GM18505 (cell line): ENCODE data around the gene POLA2.
A peak's percentile ranks its signal among the peaks of the same experiment; 100 is the strongest.

Experiments used
- ATAC-seq: cut with Tn5 transposase; IDR thresholded peaks from one replicate; pipeline ENCODE4 v1.9.1; 2021; ENCODE audit not compliant: unreplicated experiment
- POLR2A ChIP-seq: IDR thresholded peaks from 4 replicates; pipeline ENCODE4 v1.6.1; 2011; ENCODE audit warnings: borderline replicate concordance; ENCODE audit not compliant: insufficient read depth, insufficient read length; ENCODE audit errors: extremely low read depth

POLA2 gene

GRCh38 chr11:65280646-65281045 lies 18.9 kb downstream of the POLA2 start:
- ATAC-seq, result no peak
- no peak for TF ChIP-seq POLR2A

- no peak for ATAC-seq
- TF ChIP-seq POLR2A, result no peak
These were observed 24.9 kb downstream of the POLA2 start for GRCh38 chr11:65286686-65287085.

GRCh38 chr11:65287601-65288000 lies 25.8 kb downstream of the POLA2 start:
- no peak for ATAC-seq
- no peak for TF ChIP-seq POLR2A

- no peak for ATAC-seq
- no peak for TF ChIP-seq POLR2A
These were observed 27.2 kb downstream of the POLA2 start for GRCh38 chr11:65288706-65289536.

GRCh38 chr11:65290448-65291165 lies 28.8 kb downstream of the POLA2 start:
- TF ChIP-seq POLR2A, result peak; percentile 37
- ATAC-seq, result no peak

GRCh38 chr11:65291613-65292012 lies 29.9 kb downstream of the POLA2 start:
- no peak for TF ChIP-seq POLR2A

GRCh38 chr11:65292890-65293289 lies 31.1 kb downstream of the POLA2 start:
- no peak for ATAC-seq
- TF ChIP-seq POLR2A, result no peak

More at GRCh38 chr11:65291613-65292012, 29.9 kb downstream of the POLA2 start:
- ATAC-seq, result no peak

GRCh38 chr11:65293909-65294381 lies 32.2 kb downstream of the POLA2 start:
- TF ChIP-seq POLR2A, result no peak
- ATAC-seq, result no peak

- ATAC-seq, result no peak
- TF ChIP-seq POLR2A, result no peak
These were observed 33.2 kb downstream of the POLA2 start for GRCh38 chr11:65295001-65295400.

- no peak for TF ChIP-seq POLR2A
- no peak for ATAC-seq
These were observed 34.0 kb downstream of the POLA2 start for GRCh38 chr11:65295571-65296341.

GRCh38 chr11:65297026-65297672 lies 35.4 kb downstream of the POLA2 start:
- no peak for TF ChIP-seq POLR2A
- ATAC-seq, result no peak

GRCh38 chr11:65298131-65298535 lies 36.4 kb downstream of the POLA2 start:
- TF ChIP-seq POLR2A, result no peak

More at GRCh38 chr11:65298131-65298535, 36.4 kb downstream of the POLA2 start:
- no peak for ATAC-seq
